ENCODE measurements around the gene S100B. TPM values are rescaled to one million over a fixed set of nuclear protein-coding genes. Genes with fewer than 3 reads are reported as not detected.

The S100B gene
- total and polyA plus RNA-seq, 4 donors, result 3.2 to 6.0 (median 5.4) TPM

GRCh38 chr21:46606427-46606813, 1.5 kb upstream of the S100B start:
- Histone ChIP-seq H3K4me1 (ENCODE audit: control insufficient read depth in 5 of 5, insufficient read depth in 5 of 5, low read length in 5 of 5) (peaks cover 0 to 16% (median 2%) of the 10 kb centered on the region in 5 donors), H3K27me3 (ENCODE audit: control insufficient read depth in 3 of 3, insufficient read depth in 3 of 3, low read length in 2 of 3) (no peaks in the 10 kb centered on the region), H3K27ac (ENCODE audit: low read depth in 1 of 2, low read length in 1 of 2) (no peak overlapping the region), H3K9me3 (ENCODE audit: control insufficient read depth in 4 of 4, insufficient read depth in 3 of 4, low read length in 3 of 4) (peaks cover 0 to 8% (median 1%) of the 10 kb centered on the region in 4 donors), H3K36me3 (ENCODE audit: control insufficient read depth in 4 of 4, insufficient read depth in 4 of 4, low read length in 4 of 4) (no peaks in the 10 kb centered on the region), H3K9ac (ENCODE audit: insufficient read depth in 1 of 2, low read length in 2 of 2) (no peak overlapping the region), H3K4me3 (no peak overlapping the region)
- DNase-seq (no peak), ATAC-seq (ENCODE audit: insufficient read depth, low FRiP score) (no peak)
- TF ChIP-seq, protein P1, sequence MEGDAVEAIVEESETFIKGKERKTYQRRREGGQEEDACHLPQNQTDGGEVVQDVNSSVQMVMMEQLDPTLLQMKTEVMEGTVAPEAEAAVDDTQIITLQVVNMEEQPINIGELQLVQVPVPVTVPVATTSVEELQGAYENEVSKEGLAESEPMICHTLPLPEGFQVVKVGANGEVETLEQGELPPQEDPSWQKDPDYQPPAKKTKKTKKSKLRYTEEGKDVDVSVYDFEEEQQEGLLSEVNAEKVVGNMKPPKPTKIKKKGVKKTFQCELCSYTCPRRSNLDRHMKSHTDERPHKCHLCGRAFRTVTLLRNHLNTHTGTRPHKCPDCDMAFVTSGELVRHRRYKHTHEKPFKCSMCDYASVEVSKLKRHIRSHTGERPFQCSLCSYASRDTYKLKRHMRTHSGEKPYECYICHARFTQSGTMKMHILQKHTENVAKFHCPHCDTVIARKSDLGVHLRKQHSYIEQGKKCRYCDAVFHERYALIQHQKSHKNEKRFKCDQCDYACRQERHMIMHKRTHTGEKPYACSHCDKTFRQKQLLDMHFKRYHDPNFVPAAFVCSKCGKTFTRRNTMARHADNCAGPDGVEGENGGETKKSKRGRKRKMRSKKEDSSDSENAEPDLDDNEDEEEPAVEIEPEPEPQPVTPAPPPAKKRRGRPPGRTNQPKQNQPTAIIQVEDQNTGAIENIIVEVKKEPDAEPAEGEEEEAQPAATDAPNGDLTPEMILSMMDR (IDR thresholded peaks at IDR 0.05; ENCODE audit: control extremely low read depth, extremely low read depth), result no peak
- 50 to 65% methylated on average over 7 of the region's 7 CpGs for WGBS, 2 donors

GRCh38 chr21:46605767-46606426, 1.0 kb upstream of the S100B start:
- 48 to 61% methylated on average over 14 of the region's 14 CpGs for WGBS, 2 donors
- peaks cover 0 to 8% (median 1%) of the 10 kb centered on the region in 4 donors for H3K9me3 ChIP-seq (ENCODE audit: control insufficient read depth in 4 of 4, insufficient read depth in 3 of 4, low read length in 3 of 4)
- H3K27ac ChIP-seq (ENCODE audit: low read depth in 1 of 2, low read length in 1 of 2), result peak overlapping the region in 1 of 2 donors; percentile 9
- H3K4me1 ChIP-seq (ENCODE audit: control insufficient read depth in 5 of 5, insufficient read depth in 5 of 5, low read length in 5 of 5), result peaks cover 0 to 16% (median 2%) of the 10 kb centered on the region in 5 donors
- TF ChIP-seq, protein P1 (IDR thresholded peaks at IDR 0.05; ENCODE audit: control extremely low read depth, extremely low read depth), result no peak
- no peak overlapping the region for H3K4me3 ChIP-seq
- DNase-seq (no peak), ATAC-seq (ENCODE audit: insufficient read depth, low FRiP score) (peak; percentile 72)
- H3K36me3 ChIP-seq (ENCODE audit: control insufficient read depth in 4 of 4, insufficient read depth in 4 of 4, low read length in 4 of 4), result no peaks in the 10 kb centered on the region
- H3K27me3 ChIP-seq (ENCODE audit: control insufficient read depth in 3 of 3, insufficient read depth in 3 of 3, low read length in 2 of 3), result no peaks in the 10 kb centered on the region
- H3K9ac ChIP-seq (ENCODE audit: insufficient read depth in 1 of 2, low read length in 2 of 2), result no peak overlapping the region

- DNase-seq (no peak), ATAC-seq (ENCODE audit: insufficient read depth, low FRiP score) (no peak)
- TF ChIP-seq, protein P1 (IDR thresholded peaks at IDR 0.05; ENCODE audit: control extremely low read depth, extremely low read depth), result no peak
- 68 to 74% methylated on average over 9 of the region's 9 CpGs for WGBS, 2 donors
- Histone ChIP-seq H3K27ac (ENCODE audit: low read depth in 1 of 2, low read length in 1 of 2) (no peak overlapping the region), H3K4me1 (ENCODE audit: control insufficient read depth in 5 of 5, insufficient read depth in 5 of 5, low read length in 5 of 5) (peaks cover 0 to 18% (median 2%) of the 10 kb centered on the region in 5 donors), H3K9me3 (ENCODE audit: control insufficient read depth in 4 of 4, insufficient read depth in 3 of 4, low read length in 3 of 4) (no peaks in the 10 kb centered on the region), H3K9ac (ENCODE audit: insufficient read depth in 1 of 2, low read length in 2 of 2) (no peak overlapping the region), H3K4me3 (no peak overlapping the region), H3K27me3 (ENCODE audit: control insufficient read depth in 3 of 3, insufficient read depth in 3 of 3, low read length in 2 of 3) (no peaks in the 10 kb centered on the region), H3K36me3 (ENCODE audit: control insufficient read depth in 4 of 4, insufficient read depth in 4 of 4, low read length in 4 of 4) (no peaks in the 10 kb centered on the region)
These were observed 430 bp downstream of the S100B start for GRCh38 chr21:46604329-46604974.
